Measurements from ENCODE around the gene DLG3.

DNA sequence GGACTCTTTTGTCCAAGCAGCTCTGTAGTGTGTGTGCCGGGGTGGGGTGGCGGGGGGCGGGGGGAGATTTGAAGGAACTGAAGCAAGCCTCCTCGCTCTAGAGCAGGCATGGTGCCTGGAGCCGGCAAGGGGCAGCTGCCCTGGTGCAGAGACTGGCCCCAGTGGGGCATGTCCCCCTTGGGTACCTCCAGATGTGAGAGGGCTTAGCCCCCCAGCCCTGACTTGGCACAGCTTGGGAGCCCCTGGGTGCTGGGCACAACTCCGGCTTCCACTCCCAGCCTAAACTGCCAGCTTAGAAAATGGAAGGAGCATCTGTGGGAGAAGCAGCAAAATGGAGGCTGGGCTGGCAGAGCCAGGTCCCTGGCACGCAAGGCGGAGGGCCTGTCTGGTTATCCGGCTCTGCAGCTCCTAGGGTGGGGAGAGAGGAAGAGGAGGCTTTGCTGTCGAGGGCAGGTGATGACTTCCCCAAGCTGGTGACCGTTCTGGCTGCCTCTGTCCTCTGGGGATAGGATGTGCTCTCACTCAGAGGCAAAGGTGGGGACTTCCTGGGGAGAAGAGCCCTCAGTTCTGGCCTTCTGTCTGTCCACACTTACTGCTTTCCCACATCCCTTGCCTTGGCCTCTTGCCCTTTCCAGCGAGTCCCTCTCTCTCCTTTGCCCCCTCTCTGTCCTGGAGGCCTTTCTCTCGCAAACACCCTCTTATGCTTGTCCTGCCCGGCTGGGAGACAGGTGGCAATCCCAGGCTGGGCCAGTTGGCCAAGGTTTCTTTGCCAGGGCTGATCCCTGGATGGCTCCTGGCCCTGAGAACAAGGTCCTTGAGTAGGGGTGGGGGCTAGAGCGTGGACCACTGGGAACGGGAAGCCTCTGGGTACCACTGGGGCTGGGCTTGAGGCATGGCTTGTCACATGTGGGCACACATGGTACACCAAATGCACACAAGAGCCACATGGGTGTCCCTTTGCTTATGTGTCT is 2.0 kb downstream of the DLG3 start:
- no peak for TF ChIP-seq CTCF (IDR thresholded peaks at IDR 0.05; ENCODE audit: borderline replicate concordance, extremely low read depth, low read length, poor library complexity, severe bottlenecking)
- no peak for TF ChIP-seq EZH2 (IDR thresholded peaks at IDR 0.05; ENCODE audit: borderline replicate concordance, low read depth, low read length, severe bottlenecking)
